HepG2 (cell line): Measurements from ENCODE around the gene ATP2A2. TPM values are rescaled to one million over a fixed set of nuclear protein-coding genes. Genes with fewer than 3 reads are reported as not detected.

Experiments
- FOXP4 ChIP-seq: sonication (generic); formaldehyde crosslinking; IDR thresholded peaks from 2 replicates; pipeline ENCODE4 v1.4.0; 2020; ENCODE audit warnings: missing genetic modification reagents
- GATA4 ChIP-seq: sonication (generic); IDR thresholded peaks from 2 replicates; pipeline ENCODE4 v1.6.1; 2016; ENCODE audit warnings: antibody characterized with exemption, low read depth, borderline replicate concordance
- HNRNPH1 ChIP-seq: fragments of 200-400 bp; formaldehyde crosslinking; optimal IDR thresholded peaks from 2 replicates; pipeline ENCODE3; 2017; ENCODE audit warnings: mild to moderate bottlenecking, low read depth, low read length
- HOXA9 ChIP-seq: sonication (generic); formaldehyde crosslinking; IDR thresholded peaks from 2 replicates; pipeline ENCODE4 v1.8.1; 2022; ENCODE audit warnings: missing genetic modification reagents, mild to moderate bottlenecking, moderate library complexity, borderline replicate concordance
- JUND ChIP-seq: sonication (generic); formaldehyde crosslinking; IDR thresholded peaks from 2 replicates; pipeline ENCODE4 v1.8.0; 2022; ENCODE audit warnings: mild to moderate bottlenecking, missing genetic modification reagents
- NFRKB ChIP-seq: fragments of 450-650 bp; IDR thresholded peaks from 2 replicates; pipeline ENCODE4 v1.6.1; 2017
- NFYB ChIP-seq: sonication (generic); formaldehyde crosslinking; IDR thresholded peaks from 2 replicates; pipeline ENCODE4 v1.4.0; 2020; ENCODE audit warnings: missing genetic modification reagents
- NFYC ChIP-seq: IDR thresholded peaks from 2 replicates; pipeline ENCODE4 v1.6.1; 2016; ENCODE audit warnings: missing genetic modification reagents, missing compliant biosample characterization
- RARG ChIP-seq: sonication (generic); formaldehyde crosslinking; IDR thresholded peaks from 2 replicates; pipeline ENCODE4 v1.4.0; 2020; ENCODE audit warnings: low read depth, mild to moderate bottlenecking, missing genetic modification reagents
- REL ChIP-seq: sonication (generic); formaldehyde crosslinking; conservative IDR thresholded peaks from 2 replicates; pipeline ENCODE4 v1.8.0; 2022; ENCODE audit warnings: mild to moderate bottlenecking, missing genetic modification reagents, moderate library complexity
- REST ChIP-seq, 2 experiments: IDR thresholded peaks; 2 replicates each; pipeline ENCODE4 v1.6.1; 2011 to 2012; ENCODE audit warnings: low read length in 2 of 2, borderline replicate concordance in 1 of 2, low read depth in 1 of 2, mild to moderate bottlenecking in 1 of 2, moderate library complexity in 1 of 2
- RFXAP ChIP-seq: sonication (generic); formaldehyde crosslinking; IDR thresholded peaks from 2 replicates; pipeline ENCODE4 v1.4.0; 2020; ENCODE audit warnings: missing genetic modification reagents, borderline replicate concordance
- TOPORS ChIP-seq: sonication (generic); formaldehyde crosslinking; IDR thresholded peaks from 2 replicates; pipeline ENCODE4 v1.8.0; 2023; ENCODE audit warnings: mild to moderate bottlenecking, missing genetic modification reagents
- ZIK1 ChIP-seq: sonication (generic); formaldehyde crosslinking; IDR thresholded peaks from 2 replicates; pipeline ENCODE4 v1.5.0; 2020; ENCODE audit warnings: mild to moderate bottlenecking, low read depth, missing genetic modification reagents, borderline replicate concordance
- ZNF263 ChIP-seq: sonication (generic); formaldehyde crosslinking; IDR thresholded peaks from 2 replicates; pipeline ENCODE4 v1.4.0; 2020; ENCODE audit warnings: missing genetic modification reagents
- ZNF446 ChIP-seq: sonication (generic); formaldehyde crosslinking; IDR thresholded peaks from 2 replicates; pipeline ENCODE4 v1.5.0; 2020; ENCODE audit warnings: mild to moderate bottlenecking, missing genetic modification reagents
- ZNF619 ChIP-seq: sonication (generic); formaldehyde crosslinking; IDR thresholded peaks from 2 replicates; pipeline ENCODE4 v1.4.0; 2020; ENCODE audit warnings: mild to moderate bottlenecking, missing genetic modification reagents
- ZNF674 ChIP-seq: sonication (generic); formaldehyde crosslinking; IDR thresholded peaks from 2 replicates; pipeline ENCODE4 v1.5.0; 2020; ENCODE audit warnings: low read depth, mild to moderate bottlenecking, missing genetic modification reagents
- ZNF737 ChIP-seq: sonication (generic); formaldehyde crosslinking; IDR thresholded peaks from 2 replicates; pipeline ENCODE4 v1.5.0; 2020; ENCODE audit warnings: missing genetic modification reagents, mild to moderate bottlenecking, borderline replicate concordance
- ZZZ3 ChIP-seq: sonication (generic); formaldehyde crosslinking; IDR thresholded peaks from 2 replicates; pipeline ENCODE4 v1.4.0; 2020; ENCODE audit warnings: missing genetic modification reagents, mild to moderate bottlenecking, borderline replicate concordance
- polyA plus RNA-seq, 8 experiments: library from polyadenylated mRNA; depleted of rRNA in 3 of 8; stranded (reverse) in 7 of 8; unstranded in 1 of 8; fragments of >200 nt; fragmentation: Illumina TruSeq in 4 of 8; extraction: Trizol in 4 of 8; gene quantifications; 2 replicates each; pipeline versions ENCODE4 v1.2.1 to v1.2.3, GENCODE V29; 2011 to 2016; ENCODE audit warnings: low read depth in 4 of 8, missing spikeins in 1 of 8, mixed read lengths in 1 of 8; ENCODE audit not compliant: insufficient read depth in 1 of 8
- total RNA-seq, 5 experiments: library from RNA; depleted of rRNA; stranded (reverse); fragments of >200 nt; fragmentation: Illumina TruSeq; extraction: Trizol; gene quantifications; 2 replicates each; pipeline ENCODE4 v1.2.3, GENCODE V29; 2016; ENCODE audit warnings: low read depth in 1 of 5
- TF ChIP-seq, protein P1 (sequence below): sonication (generic); formaldehyde crosslinking; IDR thresholded peaks from 2 replicates; pipeline ENCODE4 v1.5.0; 2020; ENCODE audit warnings: missing genetic modification reagents

The ATP2A2 gene
- total and polyA plus RNA-seq, 2 of the 13 experiments (the other 11 are each of a cell fraction or from before 2014, with no cell fraction given) = 35.4 to 85.5 TPM

GRCh38 chr12:110280779-110281548 lies at the start of gene ATP2A2 (continued):
- TF ChIP-seq ZIK1 (CRISPR knock-in tag) = no peak
- TF ChIP-seq GATA4 = 0 out of 2 replicates have a peak, but pooled peaks have one; percentile 26
- no peak for TF ChIP-seq NFRKB
- no peak for TF ChIP-seq JUND
- no peak for TF ChIP-seq HNRNPH1
- peak; percentile 34; the same call in 1 of the 2 replicates for TF ChIP-seq ZZZ3 (CRISPR knock-in tag)
- TF ChIP-seq TOPORS (CRISPR knock-in tag) = peak; percentile 70; the same call in 1 of the 2 replicates
- TF ChIP-seq REST (IDR thresholded peaks at IDR 0.05; ENCODE audit: borderline replicate concordance in 1 of 2, low read depth in 1 of 2, low read length in 2 of 2) = 0 out of 4 replicates have a peak, but pooled peaks of 1 of the 2 experiments have one; percentile 43
- TF ChIP-seq NFYC (CRISPR knock-in tag) = peak; percentile 44; the same call in 1 of the 2 replicates
- TF ChIP-seq RFXAP (CRISPR knock-in tag) = peak; percentile 71; the same call in 1 of the 2 replicates
- peak; percentile 51; the same call in 1 of the 2 replicates for TF ChIP-seq ZNF674
- no peak; the same call in 1 of the 2 replicates for TF ChIP-seq REL (CRISPR knock-in tag)
- peak; percentile 55; the same call in 1 of the 2 replicates for TF ChIP-seq NFYB
- TF ChIP-seq FOXP4 = 0 out of 2 replicates have a peak, but pooled peaks have one; percentile 20
- TF ChIP-seq RARG (CRISPR knock-in tag) = no peak
- TF ChIP-seq HOXA9 = 0 out of 2 replicates have a peak, but pooled peaks have one; percentile 45
- no peak for TF ChIP-seq ZNF263 (CRISPR knock-in tag)
- TF ChIP-seq ZNF737 (CRISPR knock-in tag) = no peak
- 0 out of 2 replicates have a peak, but pooled peaks have one; percentile 6 for TF ChIP-seq ZNF446 (CRISPR knock-in tag)
- TF ChIP-seq ZNF619 = no peak
- TF ChIP-seq, protein P1, sequence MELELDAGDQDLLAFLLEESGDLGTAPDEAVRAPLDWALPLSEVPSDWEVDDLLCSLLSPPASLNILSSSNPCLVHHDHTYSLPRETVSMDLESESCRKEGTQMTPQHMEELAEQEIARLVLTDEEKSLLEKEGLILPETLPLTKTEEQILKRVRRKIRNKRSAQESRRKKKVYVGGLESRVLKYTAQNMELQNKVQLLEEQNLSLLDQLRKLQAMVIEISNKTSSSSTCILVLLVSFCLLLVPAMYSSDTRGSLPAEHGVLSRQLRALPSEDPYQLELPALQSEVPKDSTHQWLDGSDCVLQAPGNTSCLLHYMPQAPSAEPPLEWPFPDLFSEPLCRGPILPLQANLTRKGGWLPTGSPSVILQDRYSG (CRISPR knock-in tag) = no peak
